ENCODE results near the gene USP20. TPM values are rescaled to one million over a fixed set of nuclear protein-coding genes. Genes with fewer than 3 reads are reported as not detected.

Gene USP20
- total RNA-seq, 1 donor from 2014 or later: 14.0 TPM

DNA sequence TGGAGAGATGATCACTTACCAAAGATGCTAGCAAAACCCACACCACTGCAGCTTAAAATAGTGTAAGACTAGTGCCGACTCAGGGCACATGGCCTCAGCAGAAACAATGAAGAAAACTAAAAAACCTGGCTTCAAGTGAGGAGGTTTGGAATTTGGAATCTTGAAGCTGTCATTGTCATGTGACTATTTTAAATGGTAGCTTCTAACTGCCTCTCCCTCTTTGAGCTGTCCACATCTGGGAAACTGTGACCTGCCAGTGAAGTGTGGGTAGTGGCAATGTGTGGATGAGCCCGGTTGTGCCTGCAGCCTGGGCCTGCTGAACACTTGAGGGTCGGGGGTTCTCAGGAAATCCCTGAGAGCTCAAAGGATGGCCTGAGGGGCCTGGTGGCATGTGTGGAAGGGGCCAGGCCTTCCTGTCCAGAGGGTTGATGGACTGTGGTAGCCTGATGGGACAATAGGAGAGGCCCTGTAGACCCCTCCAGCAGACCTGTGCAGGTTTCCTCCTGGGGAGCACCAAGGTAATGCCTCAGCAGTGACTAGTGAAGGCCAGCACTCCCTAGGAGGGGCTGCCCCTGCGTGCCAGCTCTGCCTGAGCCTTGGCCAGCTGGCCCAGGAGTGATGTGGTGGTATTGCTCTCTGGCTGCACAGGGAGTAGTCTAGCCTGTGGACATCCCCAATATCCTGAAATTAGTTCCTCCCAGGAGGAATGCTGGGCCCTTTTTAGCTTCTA lies 13.6 kb downstream of the USP20 start:
- ATAC-seq (no peak), DNase-seq (ENCODE audit: missing footprints) (no peak)
- intact Hi-C loops (cut with DNase I): no loop called here

GRCh38 chr9:129849901-129850300 lies 14.6 kb downstream of the USP20 start:
- no peak for DNase-seq (ENCODE audit: missing footprints)
- intact Hi-C loops (cut with DNase I): no loop called here
- ATAC-seq: no peak

GRCh38 chr9:129850821-129851550 lies 15.7 kb downstream of the USP20 start:
- intact Hi-C loops (cut with DNase I): no loop called here
- ATAC-seq (no peak), DNase-seq (ENCODE audit: missing footprints) (no peak)

DNA sequence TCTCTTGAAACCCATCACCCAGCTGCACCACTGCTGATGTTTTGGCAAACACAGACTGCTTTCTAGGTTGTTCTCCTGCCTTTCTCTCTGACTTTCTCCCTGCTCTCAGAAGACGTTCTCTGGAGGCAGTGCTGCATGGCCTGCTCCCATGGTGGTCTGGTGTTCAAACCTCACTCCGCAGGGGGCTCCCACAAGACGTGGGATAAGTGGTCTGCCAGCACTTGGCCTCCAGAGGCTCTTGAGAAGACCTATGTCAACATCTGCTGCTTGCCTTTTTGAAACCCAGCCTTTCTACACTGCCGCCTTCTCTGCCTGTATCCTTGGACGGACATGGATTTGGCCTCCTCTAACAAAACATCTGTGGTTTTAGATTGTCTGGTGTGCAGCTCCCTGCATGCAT lies 16.6 kb downstream of the USP20 start:
- DNase-seq (ENCODE audit: missing footprints): peak; percentile 11
- intact Hi-C loops (cut with DNase I): no loop called here
- ATAC-seq: no peak

DNA sequence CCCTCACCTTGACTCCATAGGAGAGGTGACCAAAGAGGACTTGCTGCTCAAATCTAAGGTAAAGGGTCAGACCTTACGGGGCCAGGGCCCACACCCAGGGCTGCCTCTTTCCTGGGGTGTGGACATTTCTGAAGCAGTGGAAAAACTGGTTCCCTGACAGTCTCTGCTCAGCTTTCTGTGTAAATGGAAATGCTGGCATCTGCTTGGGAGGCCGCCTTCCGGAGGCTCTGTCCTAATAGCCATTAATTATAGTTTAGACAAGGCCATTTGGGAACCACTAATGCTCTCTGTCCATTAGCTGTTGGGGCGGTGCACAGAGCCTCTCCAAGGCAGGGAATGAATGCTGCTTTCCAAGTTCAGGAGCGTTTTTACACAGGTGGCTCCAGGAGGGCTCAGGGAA lies 17.3 kb downstream of the USP20 start:
- ATAC-seq (no peak), DNase-seq (ENCODE audit: missing footprints) (no peak)
- intact Hi-C loops (cut with DNase I): no loop called here

DNA sequence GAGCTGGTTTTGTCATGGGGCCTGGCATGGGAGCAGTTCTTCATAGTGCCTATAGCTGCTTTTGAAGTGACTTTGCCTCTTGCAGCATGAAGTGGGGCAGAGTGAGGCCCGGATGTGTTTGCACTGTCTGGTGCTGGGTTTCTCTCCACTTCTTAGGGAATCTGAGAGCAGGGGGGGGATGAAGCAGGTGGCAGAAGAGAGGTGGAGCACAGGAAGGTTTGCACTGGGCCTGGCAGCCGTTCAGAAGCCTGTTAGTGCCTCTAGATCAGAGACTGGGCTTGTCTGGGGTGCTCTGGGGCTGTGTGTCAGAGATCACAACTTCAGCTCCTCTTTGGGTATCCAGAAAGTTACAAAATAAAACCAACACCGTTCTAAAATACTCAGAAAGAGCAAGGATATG lies 18.4 kb downstream of the USP20 start:
- ATAC-seq (no peak), DNase-seq (ENCODE audit: missing footprints) (no peak)
- intact Hi-C loops (cut with DNase I): no loop called here

GRCh38 chr9:129854588-129855110 lies 19.4 kb downstream of the USP20 start:
- DNase-seq (ENCODE audit: missing footprints): no peak
- intact Hi-C loops (cut with DNase I): no loop called here
- no peak for ATAC-seq

- no peak for DNase-seq (ENCODE audit: missing footprints)
- intact Hi-C loops (cut with DNase I): no loop called here
- no peak for ATAC-seq
Observed at GRCh38 chr9:129857207-129857606, 21.9 kb downstream of the USP20 start.

DNA sequence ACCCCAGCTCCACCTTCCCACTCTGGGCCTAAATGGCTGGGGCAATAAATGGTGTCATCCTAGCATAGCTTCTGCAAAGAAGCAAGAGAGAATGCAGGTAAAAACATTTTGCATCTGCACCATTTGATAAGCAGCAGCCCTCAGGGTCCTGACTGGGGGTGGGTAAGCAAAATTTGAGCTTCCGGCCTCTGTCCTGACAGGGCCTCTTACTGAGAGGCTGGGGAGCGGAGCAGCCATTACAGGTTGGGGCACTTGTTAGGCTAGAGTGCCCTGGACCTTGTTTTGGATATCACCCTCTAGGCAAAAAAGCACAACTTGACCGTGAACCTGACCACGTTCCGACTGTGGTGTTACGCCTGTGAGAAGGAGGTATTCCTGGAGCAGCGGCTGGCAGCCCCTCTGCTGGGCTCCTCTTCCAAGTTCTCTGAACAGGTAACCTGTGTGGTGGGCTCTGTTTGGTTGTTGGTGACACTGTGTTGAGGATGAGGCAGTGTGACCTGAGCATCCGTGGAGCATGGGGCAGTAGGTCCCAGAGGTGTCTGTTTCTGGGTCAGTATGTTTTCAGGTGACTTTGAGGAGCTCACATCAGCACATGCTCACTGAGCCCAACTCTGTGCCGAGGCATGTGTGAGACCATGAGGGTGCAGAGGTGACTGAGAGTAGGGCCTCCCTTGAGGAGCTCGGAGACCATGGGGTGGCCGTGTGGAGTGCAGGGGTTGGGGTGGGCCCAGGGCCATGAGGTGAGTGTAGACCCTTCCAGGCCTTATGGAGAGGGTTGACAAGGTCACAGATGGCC lies 23.1 kb downstream of the USP20 start:
- peak; percentile 21 for DNase-seq (ENCODE audit: missing footprints)
- intact Hi-C loops (cut with DNase I): no loop called here
- no peak for ATAC-seq

DNA sequence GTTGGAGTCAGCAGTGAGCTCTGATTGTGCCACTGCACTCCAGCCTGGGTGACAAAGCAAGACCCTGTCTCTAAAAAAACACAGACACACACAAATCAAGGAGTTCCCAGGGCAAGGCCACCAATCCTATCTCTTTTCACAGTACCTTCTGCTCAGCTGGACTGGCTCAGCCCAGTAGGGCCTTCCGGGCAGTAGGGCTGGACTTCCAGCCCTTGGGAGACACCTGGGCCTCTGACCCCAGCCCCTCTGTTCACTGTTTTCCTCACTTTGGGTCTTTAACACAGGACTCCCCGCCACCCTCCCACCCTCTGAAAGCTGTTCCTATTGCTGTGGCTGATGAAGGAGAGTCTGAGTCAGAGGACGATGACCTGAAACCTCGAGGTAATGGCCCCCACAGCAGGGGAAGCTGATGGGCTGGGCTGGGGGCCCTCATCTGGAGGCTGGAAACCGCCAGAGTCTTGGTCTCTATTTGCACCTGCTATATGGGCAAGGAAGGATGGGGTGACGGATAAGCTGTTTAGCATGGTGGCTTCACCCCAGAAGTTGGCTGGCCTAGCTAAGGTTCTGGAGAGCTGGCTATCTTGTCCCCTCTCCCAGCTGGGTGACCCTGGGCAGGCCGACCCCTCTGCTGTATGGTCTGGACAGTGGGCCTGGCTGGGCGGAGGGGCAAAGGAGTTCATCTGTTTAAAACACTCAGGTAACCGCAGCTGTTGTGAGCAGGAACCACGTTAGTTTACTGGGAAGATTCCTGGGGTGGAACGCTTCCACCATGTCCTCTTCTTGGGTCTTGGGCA lies 25.6 kb downstream of the USP20 start:
- ATAC-seq (no peak), DNase-seq (ENCODE audit: missing footprints) (peak; percentile 11)
- intact Hi-C loops (cut with DNase I): no loop called here

DNA sequence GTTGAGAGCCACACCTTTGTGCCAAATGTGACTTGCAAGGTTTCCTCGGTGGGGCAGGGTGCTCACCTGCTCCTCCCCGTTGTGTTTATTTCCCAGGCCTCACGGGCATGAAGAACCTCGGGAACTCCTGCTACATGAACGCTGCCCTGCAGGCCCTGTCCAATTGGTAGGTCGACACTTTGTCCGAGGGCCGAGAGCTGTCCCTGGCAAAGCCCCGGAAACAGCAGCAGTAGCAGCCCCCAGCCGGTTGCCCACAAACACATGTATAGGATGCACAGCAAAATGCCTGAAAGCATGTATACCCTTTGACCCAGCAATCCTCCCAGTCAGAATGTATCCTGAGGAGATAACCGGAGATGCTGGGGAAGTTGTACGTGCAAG lies 26.2 kb downstream of the USP20 start:
- no peak for ATAC-seq
- DNase-seq (ENCODE audit: missing footprints): peak; percentile 56
- intact Hi-C loops (cut with DNase I): no loop called here

- intact Hi-C loops (cut with DNase I): no loop called here
- DNase-seq (ENCODE audit: missing footprints): no peak
- ATAC-seq: no peak
Observed at GRCh38 chr9:129863059-129863690, 27.9 kb downstream of the USP20 start.

GRCh38 chr9:129864991-129865647 lies 29.9 kb downstream of the USP20 start:
- ATAC-seq: no peak
- intact Hi-C loops (cut with DNase I): no loop called here
- peak; percentile 13 for DNase-seq (ENCODE audit: missing footprints)

DNA sequence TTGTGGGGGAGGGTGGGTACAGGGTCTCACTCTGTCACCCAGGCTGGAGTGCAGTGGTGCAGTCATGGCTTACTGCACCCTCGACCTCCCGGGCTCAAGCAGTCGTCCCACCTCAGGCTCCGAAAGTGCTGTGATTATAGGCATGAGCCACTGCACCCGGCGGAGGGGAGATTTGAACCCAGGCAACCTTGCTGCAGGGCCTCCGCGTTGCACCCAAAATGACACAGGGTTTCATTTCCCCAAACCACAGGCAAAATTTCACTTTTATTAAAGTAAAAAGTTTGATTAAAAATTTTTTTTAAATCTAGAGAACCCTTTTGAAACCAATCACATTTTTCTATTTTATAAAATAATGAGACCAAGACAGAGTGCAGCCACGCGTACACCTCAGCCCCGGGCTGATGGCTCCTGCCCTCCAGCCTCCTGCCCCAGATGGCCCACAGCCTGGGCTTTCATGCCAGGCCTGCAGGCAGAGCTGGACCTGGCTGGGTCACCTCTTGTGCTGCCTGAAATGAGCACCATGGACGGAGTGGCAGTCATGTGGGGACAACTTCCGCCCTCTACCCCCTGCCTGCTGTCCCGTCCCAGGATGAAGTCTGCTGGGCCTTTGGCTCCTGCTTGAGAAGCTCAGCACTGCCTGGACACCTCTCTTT lies 30.5 kb downstream of the USP20 start:
- DNase-seq (ENCODE audit: missing footprints) (peak; percentile 44), ATAC-seq (no peak)
- intact Hi-C loops (cut with DNase I): no loop called here

DNA sequence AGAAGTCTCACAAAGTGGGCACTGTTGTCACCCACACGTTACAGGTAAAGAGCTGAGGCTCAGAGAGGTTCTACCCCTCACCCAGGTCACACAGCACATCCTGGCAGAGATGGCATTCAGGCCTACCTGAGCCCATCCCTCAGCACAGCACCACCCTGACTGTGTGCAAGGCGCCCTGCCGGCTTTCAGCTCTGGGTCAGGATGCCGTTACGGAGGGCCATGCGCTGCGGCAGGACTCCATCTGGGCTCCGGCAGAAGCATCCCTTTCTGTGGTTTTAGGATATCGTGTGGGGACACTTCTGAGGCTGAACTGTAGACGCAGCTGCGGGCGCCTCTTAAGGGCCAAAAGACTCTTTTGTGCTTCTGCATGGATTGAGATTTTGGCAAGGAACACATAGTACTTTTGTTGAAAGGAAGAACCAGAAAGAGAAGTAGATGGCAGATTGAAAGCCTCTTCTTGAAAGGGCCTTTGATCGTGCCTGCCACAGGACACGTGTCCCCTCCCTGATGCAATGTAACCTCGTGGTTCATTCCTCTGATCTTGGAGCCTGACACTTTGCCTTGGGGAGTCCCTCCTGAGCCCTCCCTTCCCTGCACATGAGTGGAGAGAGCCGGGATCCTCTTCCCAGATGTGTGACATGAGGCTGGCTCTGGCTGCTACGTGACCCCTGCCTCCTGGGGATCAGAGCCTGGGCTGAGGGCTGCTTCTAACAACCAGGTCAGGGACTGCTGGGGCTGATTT lies 31.3 kb downstream of the USP20 start:
- intact Hi-C loops (cut with DNase I): no loop called here
- ATAC-seq: no peak
- peak; percentile 27 for DNase-seq (ENCODE audit: missing footprints)

- ATAC-seq (no peak), DNase-seq (ENCODE audit: missing footprints) (peak; percentile 52)
- intact Hi-C loops (cut with DNase I): no loop called here
Observed at GRCh38 chr9:129867136-129868022, 32.1 kb downstream of the USP20 start.
